ENCODE results near the gene FAM219B. TPM values are rescaled to one million over a fixed set of nuclear protein-coding genes. Genes with fewer than 3 reads are reported as not detected.

Gene FAM219B
- total and polyA plus RNA-seq, 2 of the 4 experiments (the other 2 are of a cell fraction) = 24.9 to 48.7 TPM

DNA sequence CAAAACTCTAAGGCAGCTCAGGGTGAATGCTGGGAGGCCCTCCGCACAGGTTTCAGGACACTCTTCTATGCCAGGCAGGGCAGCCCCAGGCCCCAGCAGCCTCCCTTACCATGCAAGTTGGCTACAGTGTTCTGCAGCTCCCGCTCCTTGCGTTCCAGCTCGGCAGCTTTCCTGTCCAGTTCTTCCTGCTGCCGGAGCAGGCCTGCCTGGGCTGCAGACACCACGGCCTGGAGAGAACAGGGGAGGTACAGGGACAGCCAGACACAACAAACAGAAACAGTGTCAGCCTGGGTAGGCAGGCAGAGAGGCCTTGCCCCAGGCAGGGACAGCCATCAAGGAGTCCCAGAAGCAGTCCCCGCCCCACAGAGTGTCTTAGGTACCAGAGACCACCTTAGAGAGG lies 54.7 kb downstream of the FAM219B start:
- BruUV-seq (replicated peaks) = no TSS peak
- no peak overlapping the region for H2BK120ac ChIP-seq (ENCODE audit: low read depth, low read length)
- ChIA-PET POLR2A (ENCODE audit: unreplicated experiment) (no interaction called here), CTCF (no interaction called here)
- no peak overlapping the region for H2BK20ac ChIP-seq (ENCODE audit: low read depth, low read length)
- peaks cover 6 to 23% of the 10 kb centered on the region in 2 experiments for H3K79me1 ChIP-seq (ENCODE audit: low read depth in 1 of 2, low read length in 2 of 2)
- no peak overlapping the region for H2AK9ac ChIP-seq (replicated peaks; ENCODE audit: low read depth, low read length, poor library complexity)
- no peak for TF ChIP-seq NFE2L2 (IDR thresholded peaks at IDR 0.05; ENCODE audit: low read depth, low read length)
- TF ChIP-seq RAD21 (IDR thresholded peaks at IDR 0.05; ENCODE audit: low read length) = no peak
- TF ChIP-seq POLR2A (IDR thresholded peaks at IDR 0.05; ENCODE audit: low read depth, low read length) = no peak
- TF ChIP-seq, protein P1, sequence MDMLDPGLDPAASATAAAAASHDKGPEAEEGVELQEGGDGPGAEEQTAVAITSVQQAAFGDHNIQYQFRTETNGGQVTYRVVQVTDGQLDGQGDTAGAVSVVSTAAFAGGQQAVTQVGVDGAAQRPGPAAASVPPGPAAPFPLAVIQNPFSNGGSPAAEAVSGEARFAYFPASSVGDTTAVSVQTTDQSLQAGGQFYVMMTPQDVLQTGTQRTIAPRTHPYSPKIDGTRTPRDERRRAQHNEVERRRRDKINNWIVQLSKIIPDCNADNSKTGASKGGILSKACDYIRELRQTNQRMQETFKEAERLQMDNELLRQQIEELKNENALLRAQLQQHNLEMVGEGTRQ (IDR thresholded peaks at IDR 0.05; ENCODE audit: low read depth, low read length) = no peak
- TF ChIP-seq, protein P2, sequence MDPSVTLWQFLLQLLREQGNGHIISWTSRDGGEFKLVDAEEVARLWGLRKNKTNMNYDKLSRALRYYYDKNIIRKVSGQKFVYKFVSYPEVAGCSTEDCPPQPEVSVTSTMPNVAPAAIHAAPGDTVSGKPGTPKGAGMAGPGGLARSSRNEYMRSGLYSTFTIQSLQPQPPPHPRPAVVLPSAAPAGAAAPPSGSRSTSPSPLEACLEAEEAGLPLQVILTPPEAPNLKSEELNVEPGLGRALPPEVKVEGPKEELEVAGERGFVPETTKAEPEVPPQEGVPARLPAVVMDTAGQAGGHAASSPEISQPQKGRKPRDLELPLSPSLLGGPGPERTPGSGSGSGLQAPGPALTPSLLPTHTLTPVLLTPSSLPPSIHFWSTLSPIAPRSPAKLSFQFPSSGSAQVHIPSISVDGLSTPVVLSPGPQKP (IDR thresholded peaks at IDR 0.05; ENCODE audit: borderline replicate concordance, low read depth, low read length) = no peak
- TF ChIP-seq FOS (IDR thresholded peaks at IDR 0.05; ENCODE audit: low read depth, low read length) = no peak
- no peak for TF ChIP-seq RFX5 (IDR thresholded peaks at IDR 0.05; ENCODE audit: low read depth, low read length)
- TF ChIP-seq MAFK (IDR thresholded peaks at IDR 0.05; ENCODE audit: low read depth, low read length) = no peak
- TF ChIP-seq CEBPB (IDR thresholded peaks at IDR 0.05; ENCODE audit: low read depth, low read length) = no peak
- TF ChIP-seq BHLHE40 (IDR thresholded peaks at IDR 0.05; ENCODE audit: low read depth, low read length) = no peak
- no peak for TF ChIP-seq MAZ (IDR thresholded peaks at IDR 0.05; ENCODE audit: borderline replicate concordance, low read depth, low read length)
- TF ChIP-seq RCOR1 (IDR thresholded peaks at IDR 0.05; ENCODE audit: insufficient replicate concordance, low read length) = no peak
- intact Hi-C loops (cut with micrococcal nuclease) (no loop called here), dilution Hi-C loops (cut with HindIII; ENCODE audit: low sequenced_read_pairs, unreplicated experiment) (no loop called here), in situ Hi-C loops (cut with MboI; ENCODE audit: low sequenced_read_pairs) (no loop called here)
- H3K27me3 ChIP-seq (ENCODE audit: control insufficient read depth, insufficient read depth, low read length) = no peaks in the 10 kb centered on the region
- no peaks in the 10 kb centered on the region for H3K9me1 ChIP-seq (ENCODE audit: insufficient read depth, low read length)
- no peak overlapping the region for H2BK5ac ChIP-seq (ENCODE audit: low read depth, low read length, poor library complexity, severe bottlenecking)
- peaks cover 57% of the 10 kb centered on the region for H3K36me3 ChIP-seq (ENCODE audit: control insufficient read depth, insufficient read depth, low read length)
- no peak overlapping the region for H4K91ac ChIP-seq (ENCODE audit: insufficient read depth, low read depth, low read length)
- no peaks in the 10 kb centered on the region for H3K4me1 ChIP-seq (ENCODE audit: control insufficient read depth, insufficient read depth, low read length)
- no peak overlapping the region for H2BK15ac ChIP-seq (ENCODE audit: low read depth, low read length)
- no peak overlapping the region for H3K4ac ChIP-seq (ENCODE audit: low read depth, low read length)
- H2AK5ac ChIP-seq (ENCODE audit: low read depth, low read length) = no peak overlapping the region
- no peak overlapping the region for H3K4me3 ChIP-seq (ENCODE audit: insufficient read depth, low read depth, low read length)
- H3K9me3 ChIP-seq (ENCODE audit: control insufficient read depth, insufficient read depth, low read length) = no peaks in the 10 kb centered on the region
- no peak overlapping the region for H3K14ac ChIP-seq (replicated peaks; ENCODE audit: low read depth, low read length)
- no peak overlapping the region for H3K9ac ChIP-seq (ENCODE audit: low read depth, low read length)
- WGBS, 2 experiments (ENCODE audit: extremely low coverage in 2 of 2, insufficient read length in 1 of 2) = 91% methylated on average over 3 of the region's 7 CpGs; no CpG with 5 or more reads in 1 of the 2 experiments
- H3K27ac ChIP-seq (ENCODE audit: insufficient read depth, low read length) = no peak overlapping the region
- no peak for DNase-seq
- no peak overlapping the region for H2AFZ ChIP-seq (replicated peaks; ENCODE audit: low read length, poor library complexity)
- no peak overlapping the region for H4K8ac ChIP-seq (ENCODE audit: low read depth in 2 of 2, low read length in 2 of 2)
- no peak overlapping the region for H3K4me2 ChIP-seq (ENCODE audit: low read depth, low read length)
- no peak overlapping the region for H3K23ac ChIP-seq (ENCODE audit: low read depth, low read length)
- peaks cover 19% of the 10 kb centered on the region for H4K20me1 ChIP-seq (ENCODE audit: insufficient read depth, low read length)
- no peak overlapping the region for H3K18ac ChIP-seq (ENCODE audit: low read depth, low read length)
- no peak overlapping the region for H4K5ac ChIP-seq (ENCODE audit: low read depth, low read length)
- H3K56ac ChIP-seq (ENCODE audit: extremely low read depth, insufficient read depth, low read length) = no peak overlapping the region
- ATAC-seq (ENCODE audit: low read depth) = no peak
